BJ (cell line): Measurements from ENCODE around the gene FXYD2. TPM values are rescaled to one million over a fixed set of nuclear protein-coding genes. Genes with fewer than 3 reads are reported as not detected.
"Not testable (repeated sequence)": the region's sequence is repeated elsewhere in the genome, so short reads cannot be mapped to it uniquely, and the experiment has no call there.

Source experiments
- CTCF ChIA-PET: fragments of 350-600 bp; formaldehyde crosslinking; extraction: SDS; loops from one replicate; lab custom pipeline; 2021; ENCODE audit warnings: antibody characterized with exemption, inconsistent platforms; lab: Yijun Ruan, JAX
- POLR2A ChIA-PET: fragments of 300-600 bp; sonication (Branson Sonifier 250); formaldehyde crosslinking; extraction: SDS; loops from one replicate; lab custom pipeline; 2021; ENCODE audit warnings: antibody characterized with exemption; lab: Charles Lee
- DNase-seq: peaks from one replicate; pipeline ENCODE4 v3.0.0-alpha.2; 2011; ENCODE audit warnings: low read depth
- H3K27me3 ChIP-seq: 2 replicates; pipeline ENCODE4 v1.6.0; 2011; ENCODE audit warnings: low read length; ENCODE audit not compliant: control insufficient read depth, insufficient read depth
- H3K36me3 ChIP-seq: 2 replicates; pipeline ENCODE4 v1.5.1; 2011; ENCODE audit warnings: low read length; ENCODE audit not compliant: control insufficient read depth, insufficient read depth
- H3K4me3 ChIP-seq: 2 replicates; pipeline ENCODE4 v1.5.1; 2011; ENCODE audit warnings: low read depth, mild to moderate bottlenecking, control low read depth, low read length
- CTCF ChIP-seq: IDR thresholded peaks from 2 replicates; pipeline ENCODE4 v1.5.1; 2011; ENCODE audit warnings: low read depth, mild to moderate bottlenecking, control low read depth, inconsistent platforms, low read length, moderate library complexity; ENCODE audit not compliant: insufficient read depth
- polyA plus RNA-seq: library from polyadenylated mRNA; depleted of rRNA; stranded (reverse); fragments of >200 nt; gene quantifications from 2 replicates; pipeline ENCODE4 v1.2.3, GENCODE V29; 2011

FXYD2 gene
- polyA plus RNA-seq, 1 experiment = not detected

- Histone ChIP-seq H3K4me3 (no peak overlapping the region), H3K36me3 (no peaks in the 10 kb centered on the region), H3K27me3 (no peaks in the 10 kb centered on the region)
- CTCF ChIA-PET = interaction anchor here (1.8 to 6.0 kb wide), 7 partner anchors 9 to 389 kb away, joined by 4 to 155 read pairs (median 26); no protein-coding TSS in a partner anchor
- TF ChIP-seq CTCF = no peak
- POLR2A ChIA-PET = no interaction called here
- DNase-seq = no peak
Observed at GRCh38 chr11:117815262-117815803, 9.2 kb downstream of the FXYD2 start.

- Histone ChIP-seq H3K4me3 (no peak overlapping the region), H3K27me3 (no peaks in the 10 kb centered on the region), H3K36me3 (no peaks in the 10 kb centered on the region)
- no peak for DNase-seq
- ChIA-PET CTCF (interaction anchor here (1.8 to 6.0 kb wide), 5 partner anchors 19 to 389 kb away, joined by 4 to 52 read pairs (median 26); no protein-coding TSS in a partner anchor), POLR2A (interaction anchor here (0.6 kb wide), 1 partner anchor 148 kb away, joined by 4 read pairs; no protein-coding TSS in a partner anchor)
- TF ChIP-seq CTCF = no peak
Observed at GRCh38 chr11:117814766-117815261, 9.7 kb downstream of the FXYD2 start.

DNA sequence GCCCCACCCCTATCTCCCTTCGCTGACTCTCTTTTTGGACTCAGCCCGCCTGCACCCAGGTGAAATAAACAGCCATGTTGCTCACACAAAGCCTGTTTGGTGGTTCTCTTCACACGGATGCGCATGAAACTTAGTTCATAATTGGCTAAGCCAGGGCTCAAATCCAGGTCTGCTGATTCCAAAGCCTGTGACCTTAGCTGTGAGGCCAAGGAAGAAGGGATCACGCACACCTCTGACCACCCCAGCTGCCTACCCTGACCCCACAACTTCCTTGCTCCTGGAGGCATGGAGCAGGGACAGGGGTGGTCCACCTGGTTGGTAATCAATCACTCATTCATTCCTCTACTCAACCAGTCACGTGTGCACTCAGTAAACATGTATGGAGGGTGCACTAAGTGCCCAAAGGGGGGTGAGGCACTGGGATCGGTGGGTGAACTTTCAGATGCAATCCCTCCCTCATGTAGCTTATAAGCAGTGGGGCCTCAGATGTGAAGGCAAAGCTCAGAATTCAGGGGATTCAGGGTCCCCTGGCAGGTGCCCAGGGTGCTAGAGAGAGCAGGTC, 10.3 kb downstream of the FXYD2 start:
- no peak for TF ChIP-seq CTCF
- ChIA-PET POLR2A (interaction anchor here (0.6 kb wide), 1 partner anchor 149 kb away, joined by 4 read pairs; no protein-coding TSS in a partner anchor), CTCF (interaction anchor here (1.8 to 6.0 kb wide), 4 partner anchors 20 to 388 kb away, joined by 6 to 52 read pairs (median 38); no protein-coding TSS in a partner anchor)
- no peaks in the 10 kb centered on the region for H3K36me3 ChIP-seq
- H3K4me3 ChIP-seq = no peak overlapping the region
- no peak for DNase-seq
- peaks cover under 1% of the 10 kb centered on the region; the same call in 1 of the 2 replicates for H3K27me3 ChIP-seq

DNA sequence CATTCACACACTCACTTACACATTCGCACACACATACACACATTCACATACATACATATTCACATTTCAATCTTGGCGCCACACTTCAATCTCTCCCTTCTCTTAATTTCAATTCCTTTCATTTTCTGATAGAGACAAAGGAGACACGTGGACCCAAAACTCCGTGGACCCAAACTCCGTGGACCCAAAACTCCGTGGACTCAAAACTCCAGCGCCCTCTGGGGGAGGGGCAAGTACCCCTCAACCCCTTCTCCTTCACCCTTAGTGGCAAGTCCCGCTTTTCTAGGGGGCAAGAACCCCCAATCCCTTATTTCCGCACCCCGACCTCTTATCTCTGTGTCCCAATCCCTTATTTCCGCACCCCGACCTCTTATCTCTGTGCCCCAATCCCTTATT, 14.5 kb downstream of the FXYD2 start:
- not testable (repeated sequence) for DNase-seq

GRCh38 chr11:117809236-117810055, 15.1 kb downstream of the FXYD2 start:
- H3K27me3 ChIP-seq = peaks cover 2% of the 10 kb centered on the region
- TF ChIP-seq CTCF = peak; percentile 48
- CTCF ChIA-PET = interaction anchor here (0.5 to 8.1 kb wide), 11 partner anchors 8 to 383 kb away, joined by 3 to 155 read pairs (median 26); partner anchors contain the start of gene FXYD2
- no peak overlapping the region for H3K4me3 ChIP-seq
- no peaks in the 10 kb centered on the region for H3K36me3 ChIP-seq
- no peak for DNase-seq
- POLR2A ChIA-PET = no interaction called here

More for the DNA sequence above, 14.5 kb downstream of the FXYD2 start:
- H3K4me3 ChIP-seq, POLR2A ChIA-PET, H3K36me3 ChIP-seq, H3K27me3 ChIP-seq: not testable (repeated sequence)
- CTCF ChIA-PET = interaction anchor here (2.9 to 8.1 kb wide), 7 partner anchors 8 to 383 kb away, joined by 18 to 155 read pairs (median 34); partner anchors contain the start of gene FXYD2
